Adrenal gland (tissue), 5 donors: ENCODE data around the gene EIF3J.

Experiments
- CTCF ChIP-seq, 6 experiments: fragments of 450-650 bp in 4 of 6; fragments of 200-600 bp in 2 of 6; sonication (generic) in 1 of 6; IDR thresholded peaks; 1 replicate in 5 of 6; 2 replicates in 1 of 6; pipeline versions ENCODE4 v1.5.1 to v1.8.0; 2016 to 2021; ENCODE audit warnings: antibody characterized with exemption in 6 of 6, mild to moderate bottlenecking in 2 of 6, moderate library complexity in 1 of 6
- POLR2A ChIP-seq, 2 donors: fragments of 450-650 bp; IDR thresholded peaks; one replicate each; pipeline ENCODE4 v1.6.1; 2017; ENCODE audit warnings: antibody characterized with exemption in 2 of 2, mild to moderate bottlenecking in 2 of 2, moderate library complexity in 1 of 2
- donor health status: DM: no; HTN: no; CAD: no.

GRCh38 chr15:44591326-44591725 is 54.4 kb downstream of the EIF3J start:
- TF ChIP-seq POLR2A (IDR thresholded peaks at IDR 0.05), result no peak
- TF ChIP-seq CTCF (IDR thresholded peaks at IDR 0.05), result no peak
